H9 (cell line): ENCODE measurements around the gene RNF26. TPM values are rescaled to one million over a fixed set of nuclear protein-coding genes. Genes with fewer than 3 reads are reported as not detected.

Experiments
- DNase-seq: peaks from one replicate; pipeline ENCODE4 v3.0.0-alpha.2; 2017
- H2AFZ ChIP-seq: one replicate; pipeline ENCODE4 v1.6.1; 2013; ENCODE audit warnings: mild to moderate bottlenecking, low read length, control low read depth, moderate library complexity
- H2AK5ac ChIP-seq: 2 replicates; pipeline ENCODE4 v1.6.1; 2013; ENCODE audit warnings: low read length, control low read depth, mixed read lengths; ENCODE audit not compliant: insufficient read length
- H2BK120ac ChIP-seq: one replicate; pipeline ENCODE4 v1.6.1; 2013; ENCODE audit warnings: low read depth, mild to moderate bottlenecking, low read length, control low read depth, inconsistent platforms; ENCODE audit not compliant: poor library complexity, severe bottlenecking
- H2BK12ac ChIP-seq: 2 replicates; pipeline ENCODE4 v1.6.1; 2013; ENCODE audit warnings: low read length, control low read depth, mixed read lengths, low read depth; ENCODE audit not compliant: insufficient read length
- H2BK15ac ChIP-seq: 2 replicates; pipeline ENCODE4 v1.6.1; 2013; ENCODE audit warnings: low read depth, low read length, control low read depth
- H2BK20ac ChIP-seq: one replicate; pipeline ENCODE4 v1.6.1; 2013; ENCODE audit warnings: low read depth, mild to moderate bottlenecking, low read length, control low read depth, inconsistent platforms; ENCODE audit not compliant: poor library complexity, severe bottlenecking
- H2BK5ac ChIP-seq: 2 replicates; pipeline ENCODE4 v1.6.1; 2013; ENCODE audit warnings: low read length, control low read depth, mixed read lengths; ENCODE audit not compliant: insufficient read length
- H3K14ac ChIP-seq: 2 replicates; pipeline ENCODE4 v1.6.1; 2013; ENCODE audit warnings: low read length, control low read depth; ENCODE audit not compliant: insufficient read depth
- H3K18ac ChIP-seq: 2 replicates; pipeline ENCODE4 v1.6.1; 2013; ENCODE audit warnings: low read depth, mild to moderate bottlenecking, mixed read lengths, low read length, control low read depth; ENCODE audit not compliant: insufficient read length
- H3K23ac ChIP-seq: 2 replicates; pipeline ENCODE4 v1.6.1; 2013; ENCODE audit warnings: low read length, control low read depth, mixed read lengths, low read depth; ENCODE audit not compliant: insufficient read length
- H3K23me2 ChIP-seq: 2 replicates; pipeline ENCODE4 v1.6.1; 2013; ENCODE audit warnings: low read depth, mild to moderate bottlenecking, mixed read lengths, low read length, control low read depth; ENCODE audit not compliant: insufficient read length, poor library complexity, severe bottlenecking
- H3K27ac ChIP-seq: 2 replicates; pipeline ENCODE4 v1.5.1; 2013; ENCODE audit warnings: low read length, control low read depth, mixed read lengths, low read depth; ENCODE audit not compliant: insufficient read length
- H3K27me3 ChIP-seq: 2 replicates; pipeline ENCODE4 v1.6.1; 2013; ENCODE audit warnings: low read length, control low read depth, inconsistent platforms; ENCODE audit not compliant: insufficient read depth
- H3K4ac ChIP-seq: 2 replicates; pipeline ENCODE4 v1.6.1; 2013; ENCODE audit warnings: low read depth, mild to moderate bottlenecking, control low read depth, inconsistent platforms, low read length, moderate library complexity
- H3K4me1 ChIP-seq: 2 replicates; pipeline ENCODE4 v1.6.1; 2013; ENCODE audit warnings: low read length, control low read depth, inconsistent platforms; ENCODE audit not compliant: insufficient read depth
- H3K4me2 ChIP-seq: 2 replicates; pipeline ENCODE4 v1.6.1; 2013; ENCODE audit warnings: low read length, control low read depth, mixed read lengths; ENCODE audit not compliant: insufficient read length, insufficient read depth
- H3K56ac ChIP-seq: 2 replicates; pipeline ENCODE4 v1.6.1; 2013; ENCODE audit warnings: low read depth, mild to moderate bottlenecking, mixed read lengths, low read length, control low read depth; ENCODE audit not compliant: insufficient read length
- H3K79me1 ChIP-seq: 2 replicates; pipeline ENCODE4 v1.6.1; 2013; ENCODE audit warnings: low read depth, mild to moderate bottlenecking, moderate library complexity, low read length, control low read depth, inconsistent platforms; ENCODE audit not compliant: insufficient read depth, poor library complexity, severe bottlenecking
- H3K79me2 ChIP-seq: 2 replicates; pipeline ENCODE4 v1.6.1; 2013; ENCODE audit warnings: low read length, control low read depth, inconsistent platforms; ENCODE audit not compliant: insufficient read depth
- H3K9ac ChIP-seq: 2 replicates; pipeline ENCODE4 v1.6.1; 2013; ENCODE audit warnings: low read length, control low read depth, mixed read lengths; ENCODE audit not compliant: insufficient read length; ENCODE audit errors: extremely low read depth
- H3K9me3 ChIP-seq: one replicate; pipeline ENCODE4 v1.6.1; 2013; ENCODE audit warnings: low read depth, low read length, inconsistent platforms; ENCODE audit not compliant: control insufficient read depth
- H3T11ph ChIP-seq: one replicate; pipeline ENCODE4 v1.6.1; 2013; ENCODE audit warnings: mild to moderate bottlenecking, low read length, control low read depth, inconsistent platforms
- H4K20me1 ChIP-seq: one replicate; pipeline ENCODE4 v1.6.1; 2013; ENCODE audit not compliant: control insufficient read depth, insufficient read length, insufficient read depth
- H4K5ac ChIP-seq: 2 replicates; pipeline ENCODE4 v1.6.1; 2013; ENCODE audit warnings: low read depth, mild to moderate bottlenecking, mixed read lengths, low read length, control low read depth; ENCODE audit not compliant: insufficient read length
- H4K8ac ChIP-seq: replicated peaks from 2 replicates; pipeline ENCODE4 v1.6.1; 2013; ENCODE audit warnings: low read length, control low read depth, mixed read lengths, low read depth; ENCODE audit not compliant: insufficient read length
- H4K91ac ChIP-seq: 2 replicates; pipeline ENCODE4 v1.6.1; 2013; ENCODE audit warnings: low read depth, mild to moderate bottlenecking, moderate library complexity, mixed read lengths, low read length, control low read depth; ENCODE audit not compliant: insufficient read length
- H3K27ac Mint-ChIP-seq, 3 experiments: 2 replicates in 2 of 3; 3 replicates in 1 of 3; pipeline ENCODE4 v1.8.0; 2020 to 2021; ENCODE audit warnings: mixed read lengths in 3 of 3, mild to moderate bottlenecking in 1 of 3, moderate library complexity in 1 of 3
- H3K27me3 Mint-ChIP-seq: 2 replicates; pipeline ENCODE4 v1.8.0; 2021; ENCODE audit warnings: low read depth, mild to moderate bottlenecking, moderate library complexity, mixed read lengths
- H3K36me3 Mint-ChIP-seq, 3 experiments: 2 replicates in 2 of 3; 3 replicates in 1 of 3; pipeline ENCODE4 v1.8.0; 2020 to 2021; ENCODE audit warnings: low read depth in 3 of 3, mixed read lengths in 3 of 3; ENCODE audit not compliant: insufficient read depth in 1 of 3
- H3K4me1 Mint-ChIP-seq, 2 experiments: 2 replicates each; pipeline ENCODE4 v1.8.0; 2020; ENCODE audit warnings: mixed read lengths in 2 of 2
- H3K4me3 Mint-ChIP-seq, 2 experiments: 2 replicates in 1 of 2; 3 replicates in 1 of 2; pipeline ENCODE4 v1.8.0; 2020 to 2021; ENCODE audit warnings: mild to moderate bottlenecking in 2 of 2, mixed read lengths in 2 of 2, moderate library complexity in 1 of 2
- H3K9me3 Mint-ChIP-seq, 2 experiments: 2 replicates in 1 of 2; 3 replicates in 1 of 2; pipeline ENCODE4 v1.8.0; 2020; ENCODE audit warnings: mild to moderate bottlenecking in 2 of 2, mixed read lengths in 2 of 2, moderate library complexity in 1 of 2
- CTCF ChIP-seq: fragments of 200-600 bp; sonication (generic); conservative IDR thresholded peaks from 3 replicates; pipeline ENCODE4 v1.8.0; 2021; ENCODE audit warnings: antibody characterized with exemption, mild to moderate bottlenecking
- WGBS: extraction: QIAGEN DNeasy Blood & Tissue Kit; methylation state at CpG from one replicate; pipeline ENCODE4 v1.1.7; 2013; ENCODE audit warnings: missing lambda C conversion rate, low lambda C conversion rate, mixed read lengths; ENCODE audit not compliant: insufficient read length; ENCODE audit errors: extremely low coverage; 5-methylcytosine and 5-hydroxymethylcytosine counted together
- total RNA-seq: library from RNA; stranded (reverse); gene quantifications from 2 replicates; pipeline ENCODE4 v1.2.1, GENCODE V29; 2021

The RNF26 gene
- total RNA-seq, 1 experiment from 2014 or later = 57.6 TPM

DNA sequence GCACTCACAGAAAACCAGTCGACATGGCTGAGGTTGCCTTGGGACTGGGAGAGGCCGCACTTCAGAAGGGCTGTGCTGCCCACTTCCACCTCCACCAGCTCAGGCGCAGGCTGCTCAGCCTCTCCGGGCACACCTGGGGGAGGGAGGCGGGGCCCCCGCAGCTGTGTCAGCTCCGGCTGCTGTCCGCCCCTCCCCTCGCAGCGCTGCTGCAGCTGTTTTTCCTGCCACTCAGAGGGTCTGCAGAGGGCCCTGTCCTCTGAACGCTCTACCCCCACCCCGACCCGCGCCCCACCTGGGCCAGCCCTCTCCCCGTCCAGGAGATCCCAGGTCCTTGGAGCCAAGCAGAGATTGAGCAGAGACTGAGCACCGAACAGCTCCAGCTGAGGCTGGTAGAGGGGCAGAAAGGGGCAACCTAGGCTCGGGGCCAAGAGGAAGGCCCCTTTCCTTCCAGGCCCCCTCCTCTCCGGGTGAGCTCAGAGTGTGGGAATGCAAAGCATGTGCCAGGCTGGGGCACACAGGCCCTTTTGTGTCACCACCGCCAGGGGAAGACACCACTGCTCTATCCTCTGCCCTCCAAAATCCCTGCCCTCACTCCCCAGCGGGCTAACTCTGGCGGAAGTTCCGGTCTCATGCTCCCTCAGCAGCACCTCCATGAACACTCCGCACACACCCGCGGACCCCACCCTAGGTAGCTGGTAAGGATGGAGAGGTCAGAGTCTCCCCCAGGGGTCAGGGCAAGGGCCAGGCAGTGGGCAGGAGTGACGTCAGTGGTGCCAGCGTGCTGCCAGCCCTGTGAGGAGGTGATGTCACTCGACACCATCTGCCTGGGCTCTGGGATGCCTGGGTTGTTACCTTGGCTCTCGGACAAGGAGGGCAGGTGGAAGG lies 19.0 kb upstream of the RNF26 start:
- H3K27me3 Mint-ChIP-seq = peaks cover 38% of the 10 kb centered on the region
- peak overlapping the region; percentile 66 to 77 for H3K4me3 Mint-ChIP-seq
- Histone ChIP-seq H2BK5ac (no peak overlapping the region), H3K79me1 (no peaks in the 10 kb centered on the region), H3K4me2 (peak overlapping the region; percentile 77), H3K79me2 (no peaks in the 10 kb centered on the region), H3K4ac (no peak overlapping the region), H2AK5ac (no peak overlapping the region), H4K91ac (no peak overlapping the region), H3K9ac (no peak overlapping the region), H3K23me2 (peaks cover 22% of the 10 kb centered on the region), H4K5ac (no peak overlapping the region), H3K14ac (no peak overlapping the region), H3T11ph (no peak overlapping the region), H2BK15ac (no peak overlapping the region), H3K9me3 (no peaks in the 10 kb centered on the region), H3K23ac (no peak overlapping the region), H3K18ac (no peak overlapping the region), H3K4me1 (peaks cover 15% of the 10 kb centered on the region; the same call in 1 of the 2 replicates), H2BK12ac (no peak overlapping the region), H4K20me1 (no peaks in the 10 kb centered on the region), H3K27me3 (peaks cover 9% of the 10 kb centered on the region; the same call in 1 of the 2 replicates), H2BK120ac (no peak overlapping the region), H3K56ac (no peak overlapping the region), H4K8ac (no peak overlapping the region), H2AFZ (no peak overlapping the region), H3K27ac (no peak overlapping the region), H2BK20ac (no peak overlapping the region)
- H3K36me3 Mint-ChIP-seq = peaks cover 0 to 25% (median 12%) of the 10 kb centered on the region in 3 experiments; a peak in 5 of 7 replicates
- peak; percentile 33; the same call in 2 of the 3 replicates for TF ChIP-seq CTCF
- no CpG with 5 or more reads among the region's 29 CpGs for WGBS
- no peaks in the 10 kb centered on the region for H3K9me3 Mint-ChIP-seq
- peaks cover 38 to 43% of the 10 kb centered on the region in 2 experiments for H3K4me1 Mint-ChIP-seq
- DNase-seq = peak; percentile 82
- H3K27ac Mint-ChIP-seq = no peak overlapping the region
